ENCODE measurements around the gene TIFAB. TPM values are rescaled to one million over a fixed set of nuclear protein-coding genes. Genes with fewer than 3 reads are reported as not detected.

The TIFAB gene
- total RNA-seq, 1 experiment from 2014 or later, result not detected

- ATAC-seq, result no peak
- intact Hi-C loops (cut with micrococcal nuclease; ENCODE audit: unreplicated experiment), result no loop called here
- no TSS peak for BruUV-seq (replicated peaks)
- H3K27me3 ChIP-seq (ENCODE audit: control insufficient read depth, insufficient read depth, low read length), result peaks cover 18% of the 10 kb centered on the region
- in situ Hi-C loops (cut with HindIII; ENCODE audit: low pct_unique_long_range_greater_than_20kb, low sequenced_read_pairs), result loop anchor here (25.0 kb wide), 1 partner anchor 370 kb away; the partner anchor contains the start of gene SLC25A48
- H3K4me3 ChIP-seq (ENCODE audit: low read depth in 2 of 2, low read length in 2 of 2), result no peak overlapping the region
- no peak for TF ChIP-seq POLR2AphosphoS5 (IDR thresholded peaks at IDR 0.05; ENCODE audit: low read depth, low read length)
- TF ChIP-seq, protein P1, sequence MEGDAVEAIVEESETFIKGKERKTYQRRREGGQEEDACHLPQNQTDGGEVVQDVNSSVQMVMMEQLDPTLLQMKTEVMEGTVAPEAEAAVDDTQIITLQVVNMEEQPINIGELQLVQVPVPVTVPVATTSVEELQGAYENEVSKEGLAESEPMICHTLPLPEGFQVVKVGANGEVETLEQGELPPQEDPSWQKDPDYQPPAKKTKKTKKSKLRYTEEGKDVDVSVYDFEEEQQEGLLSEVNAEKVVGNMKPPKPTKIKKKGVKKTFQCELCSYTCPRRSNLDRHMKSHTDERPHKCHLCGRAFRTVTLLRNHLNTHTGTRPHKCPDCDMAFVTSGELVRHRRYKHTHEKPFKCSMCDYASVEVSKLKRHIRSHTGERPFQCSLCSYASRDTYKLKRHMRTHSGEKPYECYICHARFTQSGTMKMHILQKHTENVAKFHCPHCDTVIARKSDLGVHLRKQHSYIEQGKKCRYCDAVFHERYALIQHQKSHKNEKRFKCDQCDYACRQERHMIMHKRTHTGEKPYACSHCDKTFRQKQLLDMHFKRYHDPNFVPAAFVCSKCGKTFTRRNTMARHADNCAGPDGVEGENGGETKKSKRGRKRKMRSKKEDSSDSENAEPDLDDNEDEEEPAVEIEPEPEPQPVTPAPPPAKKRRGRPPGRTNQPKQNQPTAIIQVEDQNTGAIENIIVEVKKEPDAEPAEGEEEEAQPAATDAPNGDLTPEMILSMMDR (IDR thresholded peaks at IDR 0.05), result no peak
- TF ChIP-seq SIN3A (IDR thresholded peaks at IDR 0.05; ENCODE audit: borderline replicate concordance, insufficient read depth, low read depth, low read length), result no peak
- no peaks in the 10 kb centered on the region for H3K36me3 ChIP-seq (ENCODE audit: control insufficient read depth, insufficient read depth, low read length)
- ChIA-PET CTCF (interaction anchor here (2.6 to 3.1 kb wide), 2 partner anchors 84 to 99 kb away, joined by 15 to 40 read pairs; no protein-coding TSS in a partner anchor), POLR2A (no interaction called here)
- peaks cover 2% of the 10 kb centered on the region; the same call in 1 of the 2 replicates for H3K4me1 ChIP-seq (ENCODE audit: control insufficient read depth, insufficient read depth, low read length)
- no peak for DNase-seq (ENCODE audit: low read depth, low spot score)
- no peaks in the 10 kb centered on the region for H3K9me3 ChIP-seq (ENCODE audit: control insufficient read depth, insufficient read depth, low read depth, low read length)
- H3K27ac ChIP-seq (ENCODE audit: low read length), result no peak overlapping the region
Measured at GRCh38 chr5:135467051-135467625, 15.0 kb upstream of the TIFAB start.

DNA sequence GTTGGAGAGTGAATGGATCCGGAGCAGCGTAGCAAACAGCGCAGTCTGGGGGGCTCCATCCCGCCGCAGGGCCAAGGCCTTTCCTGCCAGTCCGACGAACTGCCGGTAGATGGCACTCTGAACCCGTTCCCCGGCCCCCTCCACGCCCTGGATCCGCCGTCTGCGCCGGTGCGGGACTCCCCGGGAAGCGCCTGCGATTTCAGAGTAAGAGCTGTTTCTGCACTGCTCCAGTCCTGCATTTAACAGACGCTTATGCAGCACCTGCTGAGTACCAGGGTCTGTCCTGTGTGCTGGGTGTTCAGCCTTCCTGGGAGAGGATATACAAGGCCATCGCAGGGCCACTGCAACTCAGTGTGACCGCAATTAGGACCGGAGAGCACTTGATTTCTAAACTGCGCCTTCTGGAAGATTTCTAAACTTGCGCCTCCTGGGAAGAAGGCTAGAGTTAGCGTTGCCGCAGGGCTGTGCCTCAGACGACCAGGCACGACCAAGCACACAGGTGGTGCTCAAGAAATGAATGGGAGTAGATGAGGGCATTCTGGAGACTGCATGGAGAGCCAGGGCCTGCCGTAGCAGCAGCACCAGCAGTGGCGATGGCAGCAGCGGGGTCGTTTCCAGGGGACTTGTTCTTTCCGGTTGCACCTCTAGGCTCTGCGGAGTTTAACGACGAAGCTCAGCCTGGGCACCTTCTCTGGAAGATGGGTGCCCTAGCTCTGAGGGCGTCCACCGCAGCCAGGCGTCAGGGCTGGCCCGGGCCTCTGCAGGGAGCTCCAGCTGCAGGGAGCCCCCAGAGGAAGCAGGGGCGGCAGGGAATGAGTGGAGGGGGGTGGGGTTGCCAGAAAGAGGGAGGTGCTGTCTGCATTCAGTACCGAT, 14.3 kb upstream of the TIFAB start:
- CTCF ChIA-PET, result interaction anchor here (0.6 to 3.1 kb wide), 7 partner anchors 11 to 171 kb away, joined by 3 to 40 read pairs (median 12); no protein-coding TSS in a partner anchor
- POLR2A ChIA-PET, result interaction anchor here (0.8 to 1.1 kb wide), 2 partner anchors 85 to 100 kb away, joined by 3 to 4 read pairs; no protein-coding TSS in a partner anchor
- in situ Hi-C loops (cut with HindIII; ENCODE audit: low pct_unique_long_range_greater_than_20kb, low sequenced_read_pairs), result loop anchor here (25.0 kb wide), 1 partner anchor 371 kb away; the partner anchor contains the start of gene SLC25A48
- DNase-seq (ENCODE audit: low read depth, low spot score), result no peak
- no TSS peak for BruUV-seq (replicated peaks)
- TF ChIP-seq, protein P2, sequence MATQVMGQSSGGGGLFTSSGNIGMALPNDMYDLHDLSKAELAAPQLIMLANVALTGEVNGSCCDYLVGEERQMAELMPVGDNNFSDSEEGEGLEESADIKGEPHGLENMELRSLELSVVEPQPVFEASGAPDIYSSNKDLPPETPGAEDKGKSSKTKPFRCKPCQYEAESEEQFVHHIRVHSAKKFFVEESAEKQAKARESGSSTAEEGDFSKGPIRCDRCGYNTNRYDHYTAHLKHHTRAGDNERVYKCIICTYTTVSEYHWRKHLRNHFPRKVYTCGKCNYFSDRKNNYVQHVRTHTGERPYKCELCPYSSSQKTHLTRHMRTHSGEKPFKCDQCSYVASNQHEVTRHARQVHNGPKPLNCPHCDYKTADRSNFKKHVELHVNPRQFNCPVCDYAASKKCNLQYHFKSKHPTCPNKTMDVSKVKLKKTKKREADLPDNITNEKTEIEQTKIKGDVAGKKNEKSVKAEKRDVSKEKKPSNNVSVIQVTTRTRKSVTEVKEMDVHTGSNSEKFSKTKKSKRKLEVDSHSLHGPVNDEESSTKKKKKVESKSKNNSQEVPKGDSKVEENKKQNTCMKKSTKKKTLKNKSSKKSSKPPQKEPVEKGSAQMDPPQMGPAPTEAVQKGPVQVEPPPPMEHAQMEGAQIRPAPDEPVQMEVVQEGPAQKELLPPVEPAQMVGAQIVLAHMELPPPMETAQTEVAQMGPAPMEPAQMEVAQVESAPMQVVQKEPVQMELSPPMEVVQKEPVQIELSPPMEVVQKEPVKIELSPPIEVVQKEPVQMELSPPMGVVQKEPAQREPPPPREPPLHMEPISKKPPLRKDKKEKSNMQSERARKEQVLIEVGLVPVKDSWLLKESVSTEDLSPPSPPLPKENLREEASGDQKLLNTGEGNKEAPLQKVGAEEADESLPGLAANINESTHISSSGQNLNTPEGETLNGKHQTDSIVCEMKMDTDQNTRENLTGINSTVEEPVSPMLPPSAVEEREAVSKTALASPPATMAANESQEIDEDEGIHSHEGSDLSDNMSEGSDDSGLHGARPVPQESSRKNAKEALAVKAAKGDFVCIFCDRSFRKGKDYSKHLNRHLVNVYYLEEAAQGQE (IDR thresholded peaks at IDR 0.05; ENCODE audit: insufficient read depth in 1 of 2, low read depth in 2 of 2, low read length in 1 of 2), result no peak
- TF ChIP-seq, protein P1 (IDR thresholded peaks at IDR 0.05), result peak; percentile 95
- Histone ChIP-seq H3K27me3 (ENCODE audit: control insufficient read depth, insufficient read depth, low read length) (peaks cover 18% of the 10 kb centered on the region), H3K4me3 (ENCODE audit: low read depth in 2 of 2, low read length in 2 of 2) (no peak overlapping the region), H3K27ac (ENCODE audit: low read length) (no peak overlapping the region), H3K36me3 (ENCODE audit: control insufficient read depth, insufficient read depth, low read length) (no peaks in the 10 kb centered on the region), H3K9me3 (ENCODE audit: control insufficient read depth, insufficient read depth, low read depth, low read length) (no peaks in the 10 kb centered on the region), H3K4me1 (ENCODE audit: control insufficient read depth, insufficient read depth, low read length) (peaks cover 2% of the 10 kb centered on the region; the same call in 1 of the 2 replicates)
- peak; percentile 94 for ATAC-seq
- intact Hi-C loops (cut with micrococcal nuclease; ENCODE audit: unreplicated experiment), result loop anchor here (1.0 kb wide), 1 partner anchor 86 kb away; no protein-coding TSS in a partner anchor
